Measurements from ENCODE around the gene C6orf89.

C6orf89 gene

GRCh38 chr6:36967757-36968156, 82.0 kb downstream of the C6orf89 start:
- no peak for TF ChIP-seq GATA2 (IDR thresholded peaks at IDR 0.05; ENCODE audit: low read depth, low read length)
- no peak for TF ChIP-seq GATA3 (IDR thresholded peaks at IDR 0.05; ENCODE audit: low read depth, low read length)

GRCh38 chr6:36968266-36968977, 82.7 kb downstream of the C6orf89 start:
- TF ChIP-seq GATA2 (IDR thresholded peaks at IDR 0.05; ENCODE audit: low read depth, low read length) (no peak), GATA3 (IDR thresholded peaks at IDR 0.05; ENCODE audit: low read depth, low read length) (no peak)

- TF ChIP-seq GATA3 (IDR thresholded peaks at IDR 0.05; ENCODE audit: low read depth, low read length) (no peak), GATA2 (IDR thresholded peaks at IDR 0.05; ENCODE audit: low read depth, low read length) (no peak)
These were observed 83.5 kb downstream of the C6orf89 start for GRCh38 chr6:36969240-36969691.

GRCh38 chr6:36969988-36970891, 84.5 kb downstream of the C6orf89 start:
- TF ChIP-seq GATA2 (IDR thresholded peaks at IDR 0.05; ENCODE audit: low read depth, low read length): no peak
- no peak for TF ChIP-seq GATA3 (IDR thresholded peaks at IDR 0.05; ENCODE audit: low read depth, low read length)

GRCh38 chr6:36970892-36971842, 85.4 kb downstream of the C6orf89 start:
- TF ChIP-seq GATA3 (IDR thresholded peaks at IDR 0.05; ENCODE audit: low read depth, low read length): no peak
- TF ChIP-seq GATA2 (IDR thresholded peaks at IDR 0.05; ENCODE audit: low read depth, low read length): no peak

- TF ChIP-seq GATA2 (IDR thresholded peaks at IDR 0.05; ENCODE audit: low read depth, low read length): no peak
These were observed 86.3 kb downstream of the C6orf89 start for GRCh38 chr6:36971921-36972673.

GRCh38 chr6:36973190-36973589, 87.4 kb downstream of the C6orf89 start:
- TF ChIP-seq GATA2 (IDR thresholded peaks at IDR 0.05; ENCODE audit: low read depth, low read length): no peak
- no peak for TF ChIP-seq GATA3 (IDR thresholded peaks at IDR 0.05; ENCODE audit: low read depth, low read length)

GRCh38 chr6:36973647-36974046, 87.9 kb downstream of the C6orf89 start:
- TF ChIP-seq GATA2 (IDR thresholded peaks at IDR 0.05; ENCODE audit: low read depth, low read length) (no peak), GATA3 (IDR thresholded peaks at IDR 0.05; ENCODE audit: low read depth, low read length) (no peak)

GRCh38 chr6:36975231-36976006, 89.7 kb downstream of the C6orf89 start:
- TF ChIP-seq GATA2 (IDR thresholded peaks at IDR 0.05; ENCODE audit: low read depth, low read length): no peak
- TF ChIP-seq GATA3 (IDR thresholded peaks at IDR 0.05; ENCODE audit: low read depth, low read length): no peak

- TF ChIP-seq GATA3 (IDR thresholded peaks at IDR 0.05; ENCODE audit: low read depth, low read length) (no peak), GATA2 (IDR thresholded peaks at IDR 0.05; ENCODE audit: low read depth, low read length) (no peak)
These were observed 90.2 kb downstream of the C6orf89 start for GRCh38 chr6:36976007-36976264.

- no peak for TF ChIP-seq GATA2 (IDR thresholded peaks at IDR 0.05; ENCODE audit: low read depth, low read length)
- no peak for TF ChIP-seq GATA3 (IDR thresholded peaks at IDR 0.05; ENCODE audit: low read depth, low read length)
These were observed 90.8 kb downstream of the C6orf89 start for GRCh38 chr6:36976509-36976908.

- TF ChIP-seq GATA2 (IDR thresholded peaks at IDR 0.05; ENCODE audit: low read depth, low read length): no peak
- TF ChIP-seq GATA3 (IDR thresholded peaks at IDR 0.05; ENCODE audit: low read depth, low read length): no peak
These were observed 91.2 kb downstream of the C6orf89 start for GRCh38 chr6:36976931-36977330.
